Neuronal stem cell (in vitro differentiated cells): ENCODE results near the gene DACT2.

ENCODE experiments used
- DNase-seq: peaks from one replicate; pipeline ENCODE4 v3.0.0-alpha.2; 2013; ENCODE audit warnings: low spot score
- H2AFZ ChIP-seq: one replicate; pipeline ENCODE4 v1.6.1; 2013; ENCODE audit warnings: mild to moderate bottlenecking, low read length, inconsistent platforms
- H2AK5ac ChIP-seq: 2 replicates; pipeline ENCODE4 v1.6.1; 2013; ENCODE audit warnings: low read depth, mild to moderate bottlenecking, inconsistent platforms, low read length, moderate library complexity, mixed read lengths
- H2BK120ac ChIP-seq: 2 replicates; pipeline ENCODE4 v1.6.1; 2013; ENCODE audit warnings: low read depth, mild to moderate bottlenecking, inconsistent platforms, low read length, moderate library complexity, mixed read lengths
- H2BK12ac ChIP-seq: one replicate; pipeline ENCODE4 v1.6.1; 2013; ENCODE audit warnings: low read length, inconsistent platforms
- H2BK15ac ChIP-seq: 2 replicates; pipeline ENCODE4 v1.6.1; 2013; ENCODE audit warnings: mild to moderate bottlenecking, low read length, inconsistent platforms, mixed read lengths
- H2BK5ac ChIP-seq: one replicate; pipeline ENCODE4 v1.6.1; 2013; ENCODE audit warnings: inconsistent platforms, mild to moderate bottlenecking, low read length, moderate library complexity
- H3K14ac ChIP-seq: one replicate; pipeline ENCODE4 v1.6.1; 2013; ENCODE audit warnings: low read length, inconsistent platforms
- H3K18ac ChIP-seq: 2 replicates; pipeline ENCODE4 v1.6.1; 2013; ENCODE audit warnings: low read length, inconsistent platforms
- H3K23ac ChIP-seq: 2 replicates; pipeline ENCODE4 v1.6.1; 2013; ENCODE audit warnings: low read depth, mild to moderate bottlenecking, mixed read lengths, low read length, inconsistent platforms; ENCODE audit not compliant: poor library complexity
- H3K27ac ChIP-seq: replicated peaks from 3 replicates; pipeline ENCODE4 v1.5.1; 2013; ENCODE audit warnings: low read length, inconsistent platforms
- H3K27me3 ChIP-seq, 3 experiments: 2 replicates each; pipeline ENCODE4 v1.6.1; 2013; ENCODE audit warnings: low read length in 3 of 3, mild to moderate bottlenecking in 2 of 3, inconsistent platforms in 1 of 3, low read depth in 1 of 3, mixed read lengths in 1 of 3, moderate library complexity in 1 of 3; ENCODE audit not compliant: control insufficient read depth in 3 of 3, insufficient read depth in 3 of 3
- H3K36me3 ChIP-seq, 2 donors: replicated peaks in 1 of 2; 2 replicates each; pipeline ENCODE4 v1.6.1; 2013; ENCODE audit warnings: low read length in 2 of 2; ENCODE audit not compliant: control insufficient read depth in 2 of 2, insufficient read depth in 2 of 2
- H3K4ac ChIP-seq: 2 replicates; pipeline ENCODE4 v1.6.1; 2013; ENCODE audit warnings: inconsistent platforms, mild to moderate bottlenecking, low read length, moderate library complexity
- H3K4me1 ChIP-seq, 2 donors: 1 replicate in 1 of 2; 2 replicates in 1 of 2; pipeline ENCODE4 v1.6.1; 2013; ENCODE audit warnings: low read length in 2 of 2, low read depth in 1 of 2; ENCODE audit not compliant: control insufficient read depth in 2 of 2, insufficient read depth in 1 of 2
- H3K4me2 ChIP-seq: one replicate; pipeline ENCODE4 v1.6.1; 2013; ENCODE audit warnings: mild to moderate bottlenecking, low read length, inconsistent platforms; ENCODE audit not compliant: insufficient read depth, poor library complexity, severe bottlenecking
- H3K4me3 ChIP-seq, 2 donors: 2 replicates each; pipeline ENCODE4 v1.5.1; 2013; ENCODE audit warnings: low read length in 2 of 2, mild to moderate bottlenecking in 2 of 2, inconsistent platforms in 1 of 2, moderate library complexity in 1 of 2
- H3K79me1 ChIP-seq: one replicate; pipeline ENCODE4 v1.6.1; 2013; ENCODE audit warnings: low read depth, mild to moderate bottlenecking, inconsistent platforms, low read length, moderate library complexity
- H3K9ac ChIP-seq: one replicate; pipeline ENCODE4 v1.6.1; 2013; ENCODE audit warnings: mild to moderate bottlenecking, low read depth, low read length, inconsistent platforms; ENCODE audit not compliant: poor library complexity
- H3K9me3 ChIP-seq, 2 donors: replicated peaks in 1 of 2; 2 replicates each; pipeline versions ENCODE3 to v1.6.1; 2013; ENCODE audit warnings: low read length in 2 of 2, mild to moderate bottlenecking in 2 of 2, inconsistent platforms in 1 of 2, low read depth in 1 of 2, mixed read lengths in 1 of 2, moderate library complexity in 1 of 2; ENCODE audit not compliant: control insufficient read depth in 2 of 2, insufficient read depth in 1 of 2
- H4K8ac ChIP-seq: one replicate; pipeline ENCODE4 v1.6.1; 2013; ENCODE audit warnings: low read depth, mild to moderate bottlenecking, inconsistent platforms, low read length, moderate library complexity
- H4K91ac ChIP-seq: one replicate; pipeline ENCODE4 v1.6.1; 2013; ENCODE audit warnings: low read length, low read depth, mild to moderate bottlenecking, inconsistent platforms; ENCODE audit not compliant: poor library complexity
- WGBS, 2 donors: extraction: QIAGEN DNeasy Blood & Tissue Kit; methylation state at CpG; one replicate each; pipeline ENCODE4 v1.1.7; 2013; ENCODE audit warnings: missing lambda C conversion rate in 2 of 2, mixed read lengths in 1 of 2; ENCODE audit not compliant: insufficient read length in 2 of 2, insufficient replicate concordance in 1 of 2; ENCODE audit errors: extremely low coverage in 2 of 2; 5-methylcytosine and 5-hydroxymethylcytosine counted together

DACT2 gene

GRCh38 chr6:168348186-168348585 lies 28.6 kb upstream of the DACT2 start:
- no peak overlapping the region for H2AFZ ChIP-seq
- H2BK15ac ChIP-seq: no peak overlapping the region
- no peak for DNase-seq
- H3K4ac ChIP-seq: no peak overlapping the region
- peaks cover 1 to 2% of the 10 kb centered on the region in 2 donors for H3K4me1 ChIP-seq
- no peaks in the 10 kb centered on the region for H3K79me1 ChIP-seq
- H3K23ac ChIP-seq: no peak overlapping the region
- WGBS, 2 donors: no CpG with 5 or more reads among the region's 8 CpGs
- no peak overlapping the region for H3K27ac ChIP-seq
- no peak overlapping the region for H2BK120ac ChIP-seq
- no peak overlapping the region for H2AK5ac ChIP-seq
- no peak overlapping the region for H2BK5ac ChIP-seq
- H3K9ac ChIP-seq: no peak overlapping the region
- H4K91ac ChIP-seq: no peak overlapping the region
- H2BK12ac ChIP-seq: no peak overlapping the region
- no peak overlapping the region for H3K4me2 ChIP-seq
- H3K18ac ChIP-seq: no peak overlapping the region
- H3K14ac ChIP-seq: no peak overlapping the region
- H4K8ac ChIP-seq: no peak overlapping the region
- H3K9me3 ChIP-seq: no peaks in the 10 kb centered on the region
- no peaks in the 10 kb centered on the region for H3K36me3 ChIP-seq
- H3K4me3 ChIP-seq: no peak overlapping the region
- no peaks in the 10 kb centered on the region for H3K27me3 ChIP-seq

- Histone ChIP-seq H3K9ac (no peak overlapping the region), H3K9me3 (no peaks in the 10 kb centered on the region), H3K23ac (no peak overlapping the region), H2BK120ac (no peak overlapping the region), H3K14ac (no peak overlapping the region), H3K36me3 (no peaks in the 10 kb centered on the region), H3K4me3 (no peak overlapping the region), H3K27ac (no peak overlapping the region), H2AK5ac (no peak overlapping the region), H4K91ac (no peak overlapping the region), H4K8ac (no peak overlapping the region), H3K4me2 (no peak overlapping the region), H3K79me1 (no peaks in the 10 kb centered on the region), H3K27me3 (no peaks in the 10 kb centered on the region), H3K4ac (no peak overlapping the region), H2BK15ac (no peak overlapping the region), H2BK5ac (no peak overlapping the region), H2BK12ac (no peak overlapping the region), H3K4me1 (peaks cover 1 to 2% of the 10 kb centered on the region in 2 donors), H2AFZ (no peak overlapping the region), H3K18ac (peak overlapping the region; percentile 52)
- no CpG with 5 or more reads among the region's 17 CpGs for WGBS, 2 donors
- no peak for DNase-seq
Measured at GRCh38 chr6:168347615-168348014, 28.0 kb upstream of the DACT2 start.

- no peak overlapping the region for H3K4me3 ChIP-seq
- no peak overlapping the region for H3K4me2 ChIP-seq
- no peaks in the 10 kb centered on the region for H3K79me1 ChIP-seq
- DNase-seq: no peak
- H3K4me1 ChIP-seq: peaks cover 1 to 2% of the 10 kb centered on the region in 2 donors
- H2BK120ac ChIP-seq: no peak overlapping the region
- H3K14ac ChIP-seq: no peak overlapping the region
- no peak overlapping the region for H3K27ac ChIP-seq
- H2AK5ac ChIP-seq: peak overlapping the region; percentile 57
- H3K9me3 ChIP-seq: no peaks in the 10 kb centered on the region
- no CpG with 5 or more reads among the region's 7 CpGs for WGBS, 2 donors
- no peak overlapping the region for H4K8ac ChIP-seq
- no peak overlapping the region for H4K91ac ChIP-seq
- no peaks in the 10 kb centered on the region for H3K27me3 ChIP-seq
- no peak overlapping the region for H2BK5ac ChIP-seq
- H2BK12ac ChIP-seq: no peak overlapping the region
- peak overlapping the region; percentile 13 for H3K18ac ChIP-seq
- no peak overlapping the region for H2AFZ ChIP-seq
- H3K36me3 ChIP-seq: no peaks in the 10 kb centered on the region
- no peak overlapping the region for H3K4ac ChIP-seq
- H2BK15ac ChIP-seq: no peak overlapping the region
- H3K9ac ChIP-seq: no peak overlapping the region
- H3K23ac ChIP-seq: peak overlapping the region; percentile 43
Measured at GRCh38 chr6:168347053-168347452, 27.5 kb upstream of the DACT2 start.

- Histone ChIP-seq H3K4me1 (peaks cover 1 to 2% of the 10 kb centered on the region in 2 donors), H2BK12ac (no peak overlapping the region), H3K9ac (no peak overlapping the region), H3K79me1 (no peaks in the 10 kb centered on the region), H3K4ac (no peak overlapping the region), H3K27me3 (no peaks in the 10 kb centered on the region), H3K9me3 (no peaks in the 10 kb centered on the region), H2BK5ac (no peak overlapping the region), H3K36me3 (no peaks in the 10 kb centered on the region), H3K4me2 (no peak overlapping the region), H3K18ac (peak overlapping the region; percentile 78), H3K23ac (no peak overlapping the region), H2BK120ac (no peak overlapping the region), H2AK5ac (no peak overlapping the region), H3K14ac (peak overlapping the region; percentile 25), H3K27ac (no peak overlapping the region), H2AFZ (peak overlapping the region; percentile 64), H4K8ac (no peak overlapping the region), H3K4me3 (no peak overlapping the region), H2BK15ac (no peak overlapping the region), H4K91ac (no peak overlapping the region)
- WGBS, 2 donors: no CpG with 5 or more reads among the region's 33 CpGs
- no peak for DNase-seq
Measured at GRCh38 chr6:168345896-168346754, 26.5 kb upstream of the DACT2 start.
